Activated T-helper 17 cell treated with anti-CD3 and anti-CD28 coated beads, Interleukin-2, amount 50 U/mL, for 72 hours (primary cell): Measurements from ENCODE around the gene NTNG1. TPM values are rescaled to one million over a fixed set of nuclear protein-coding genes. Genes with fewer than 3 reads are reported as not detected.
"Not testable (repeated sequence)": the region's sequence is repeated elsewhere in the genome, so short reads cannot be mapped to it uniquely, and the experiment has no call there.

Experiments used
- ATAC-seq: fragments of 150-1000 bp; cut with Tn5 transposase; replicated peaks from 2 replicates; pipeline ENCODE4 v1.10.0; 2021; ENCODE audit warnings: mild to moderate bottlenecking, moderate library complexity
- H3K27ac Mint-ChIP-seq: one replicate; pipeline ENCODE4 v1.8.0; 2022; ENCODE audit warnings: mixed read lengths
- H3K27me3 Mint-ChIP-seq: one replicate; pipeline ENCODE4 v1.8.0; 2022; ENCODE audit warnings: mixed read lengths
- H3K36me3 Mint-ChIP-seq: one replicate; pipeline ENCODE4 v1.8.0; 2022; ENCODE audit warnings: low read depth, mild to moderate bottlenecking, mixed read lengths
- H3K4me1 Mint-ChIP-seq: one replicate; pipeline ENCODE4 v1.8.0; 2022; ENCODE audit warnings: mixed read lengths
- H3K4me3 Mint-ChIP-seq: one replicate; pipeline ENCODE4 v1.8.0; 2022; ENCODE audit warnings: mild to moderate bottlenecking, mixed read lengths
- H3K9me3 Mint-ChIP-seq: one replicate; pipeline ENCODE4 v1.8.0; 2022; ENCODE audit warnings: mixed read lengths
- total RNA-seq, 2 donors: library from RNA; stranded (reverse); gene quantifications; one replicate each; pipeline ENCODE4 v1.2.3, GENCODE V29; 2022

The NTNG1 gene
- not detected for total RNA-seq

GRCh38 chr1:107140703-107141490, at the start of gene NTNG1:
NTNG1 (plus strand) TSS chr1:107141039.
- ATAC-seq = peak; percentile 46
- Mint-ChIP-seq H3K4me3 (peak within 1 kb of the TSS; percentile 74), H3K36me3 (no peaks in the 10 kb centered on the region), H3K9me3 (no peaks in the 10 kb centered on the region), H3K27ac (no peak within 1 kb of the TSS), H3K4me1 (peaks cover 7% of the 10 kb centered on the region), H3K27me3 (peaks cover 51% of the 10 kb centered on the region)

DNA sequence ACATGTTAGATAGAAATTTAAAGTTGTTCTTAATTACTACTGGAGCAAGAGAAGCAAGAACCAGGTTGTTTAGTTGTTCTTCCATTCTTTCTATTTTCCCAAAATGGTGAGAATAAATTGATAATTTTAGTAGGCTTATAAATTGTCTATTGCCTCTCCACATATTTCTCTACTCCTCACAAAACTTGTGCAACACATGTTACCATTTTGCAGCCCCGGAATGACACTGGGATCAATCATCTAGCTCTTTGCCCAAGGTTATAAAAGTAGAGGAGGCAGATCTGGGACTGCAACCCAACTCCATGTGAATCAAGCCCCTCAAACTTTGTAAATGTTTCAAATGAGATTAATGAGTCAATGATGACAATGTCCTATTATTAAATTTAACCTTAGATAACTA, 49.4 kb upstream of the NTNG1 start:
- ATAC-seq = no peak
- Mint-ChIP-seq H3K27ac (no peak overlapping the region), H3K27me3 (peaks cover 17% of the 10 kb centered on the region), H3K4me1 (no peaks in the 10 kb centered on the region), H3K9me3 (peaks cover 5% of the 10 kb centered on the region), H3K36me3 (no peaks in the 10 kb centered on the region), H3K4me3 (no peak overlapping the region)

DNA sequence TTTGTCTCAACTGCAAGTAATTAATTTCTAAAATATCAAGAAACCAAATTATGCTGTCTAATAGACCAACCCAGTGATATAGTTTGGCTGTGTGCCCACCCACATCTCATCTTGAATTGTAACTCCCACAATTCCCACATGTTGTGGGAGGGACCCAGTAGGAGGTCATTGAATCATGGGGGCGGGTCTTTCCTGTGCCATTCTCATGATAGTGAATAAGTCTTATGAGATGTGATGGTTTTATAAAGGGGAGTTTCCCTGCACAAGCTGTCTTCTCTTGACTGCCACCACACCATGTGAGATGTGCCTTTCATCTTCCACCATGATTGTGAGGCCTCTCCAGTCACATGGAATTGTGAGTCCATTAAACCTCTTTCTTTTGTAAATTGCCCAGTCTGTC, 47.4 kb upstream of the NTNG1 start:
- H3K27ac Mint-ChIP-seq, H3K4me1 Mint-ChIP-seq, H3K36me3 Mint-ChIP-seq, H3K9me3 Mint-ChIP-seq, H3K4me3 Mint-ChIP-seq, ATAC-seq: not testable (repeated sequence)
- peaks cover 13% of the 10 kb centered on the region for H3K27me3 Mint-ChIP-seq

DNA sequence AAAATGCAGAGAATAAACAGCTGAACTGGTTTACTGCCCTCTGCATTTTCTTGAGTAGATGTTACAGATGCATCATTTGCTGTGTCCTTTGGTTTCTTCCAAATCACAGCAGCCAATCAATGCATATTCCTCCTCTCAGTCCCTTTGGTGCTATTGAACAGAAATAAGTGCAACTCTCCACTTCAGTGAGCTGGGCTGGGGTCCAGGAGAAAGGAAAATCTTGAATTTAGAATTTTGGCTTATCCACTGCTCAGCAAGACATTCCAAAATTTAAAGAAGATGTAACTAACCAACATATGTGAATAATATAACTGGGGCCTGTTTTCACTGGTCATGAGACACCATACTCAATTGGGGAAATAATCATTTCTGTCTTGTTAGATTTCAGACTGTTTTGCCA, 45.2 kb upstream of the NTNG1 start:
- no peaks in the 10 kb centered on the region for H3K9me3 Mint-ChIP-seq
- H3K4me1 Mint-ChIP-seq = no peaks in the 10 kb centered on the region
- ATAC-seq = no peak
- peaks cover 11% of the 10 kb centered on the region for H3K27me3 Mint-ChIP-seq
- no peaks in the 10 kb centered on the region for H3K36me3 Mint-ChIP-seq
- H3K4me3 Mint-ChIP-seq = no peak overlapping the region
- H3K27ac Mint-ChIP-seq = no peak overlapping the region

GRCh38 chr1:107096690-107097089, 44.1 kb upstream of the NTNG1 start:
- peaks cover 12% of the 10 kb centered on the region for H3K27me3 Mint-ChIP-seq

GRCh38 chr1:107098961-107099360, 41.9 kb upstream of the NTNG1 start:
- Mint-ChIP-seq H3K27ac (no peak overlapping the region), H3K4me3 (no peak overlapping the region), H3K4me1 (no peaks in the 10 kb centered on the region), H3K27me3 (peaks cover 8% of the 10 kb centered on the region), H3K9me3 (no peaks in the 10 kb centered on the region), H3K36me3 (no peaks in the 10 kb centered on the region)
- no peak for ATAC-seq

More at GRCh38 chr1:107096690-107097089, 44.1 kb upstream of the NTNG1 start:
- Mint-ChIP-seq H3K36me3 (no peaks in the 10 kb centered on the region), H3K4me1 (no peaks in the 10 kb centered on the region), H3K9me3 (no peaks in the 10 kb centered on the region), H3K27ac (no peak overlapping the region), H3K4me3 (no peak overlapping the region)
- ATAC-seq = no peak

DNA sequence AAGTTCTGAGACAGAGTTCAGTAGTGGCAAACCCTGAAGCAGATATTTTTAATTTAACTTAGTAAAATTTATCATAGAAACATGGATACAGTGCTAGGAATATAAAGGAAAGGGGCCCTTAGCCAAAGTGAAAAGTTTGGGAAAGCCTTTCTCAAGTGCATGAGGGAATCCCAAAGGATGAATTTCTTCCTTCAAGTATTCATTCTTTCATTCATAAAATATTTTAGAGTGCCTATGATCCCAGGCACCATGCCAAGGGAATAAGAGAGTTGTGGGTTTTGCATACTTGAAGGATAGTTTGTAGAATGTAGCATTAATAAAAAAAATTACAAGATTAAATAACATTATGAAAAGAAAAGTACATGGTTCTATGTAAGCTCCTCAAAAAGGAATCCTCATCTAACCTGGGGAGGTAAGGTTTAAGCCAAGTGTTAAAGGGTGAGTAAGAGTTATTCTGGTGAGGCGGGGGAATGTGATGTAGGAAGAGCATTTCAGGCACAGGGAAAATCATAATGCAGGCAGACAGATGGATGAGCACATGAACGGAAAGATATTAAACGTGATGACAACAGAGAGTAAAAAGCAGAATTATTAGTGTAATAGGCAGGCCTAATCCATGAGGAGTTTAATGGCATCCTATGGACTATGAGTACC, 40.4 kb upstream of the NTNG1 start:
- no peak overlapping the region for H3K27ac Mint-ChIP-seq
- H3K4me1 Mint-ChIP-seq = no peaks in the 10 kb centered on the region
- H3K9me3 Mint-ChIP-seq = no peaks in the 10 kb centered on the region
- ATAC-seq = no peak
- no peaks in the 10 kb centered on the region for H3K36me3 Mint-ChIP-seq
- peaks cover 8% of the 10 kb centered on the region for H3K27me3 Mint-ChIP-seq
- H3K4me3 Mint-ChIP-seq = no peak overlapping the region

- Mint-ChIP-seq H3K4me1 (no peaks in the 10 kb centered on the region), H3K4me3 (no peak overlapping the region), H3K27ac (no peak overlapping the region), H3K36me3 (no peaks in the 10 kb centered on the region), H3K27me3 (peaks cover 5% of the 10 kb centered on the region), H3K9me3 (no peaks in the 10 kb centered on the region)
- no peak for ATAC-seq
Observed at GRCh38 chr1:107105914-107106313, 34.9 kb upstream of the NTNG1 start.

- Mint-ChIP-seq H3K9me3 (peaks cover 3% of the 10 kb centered on the region), H3K4me1 (no peaks in the 10 kb centered on the region), H3K27me3 (peaks cover 5% of the 10 kb centered on the region), H3K36me3 (no peaks in the 10 kb centered on the region), H3K4me3 (no peak overlapping the region), H3K27ac (no peak overlapping the region)
- no peak for ATAC-seq
Observed at GRCh38 chr1:107110326-107110725, 30.5 kb upstream of the NTNG1 start.

DNA sequence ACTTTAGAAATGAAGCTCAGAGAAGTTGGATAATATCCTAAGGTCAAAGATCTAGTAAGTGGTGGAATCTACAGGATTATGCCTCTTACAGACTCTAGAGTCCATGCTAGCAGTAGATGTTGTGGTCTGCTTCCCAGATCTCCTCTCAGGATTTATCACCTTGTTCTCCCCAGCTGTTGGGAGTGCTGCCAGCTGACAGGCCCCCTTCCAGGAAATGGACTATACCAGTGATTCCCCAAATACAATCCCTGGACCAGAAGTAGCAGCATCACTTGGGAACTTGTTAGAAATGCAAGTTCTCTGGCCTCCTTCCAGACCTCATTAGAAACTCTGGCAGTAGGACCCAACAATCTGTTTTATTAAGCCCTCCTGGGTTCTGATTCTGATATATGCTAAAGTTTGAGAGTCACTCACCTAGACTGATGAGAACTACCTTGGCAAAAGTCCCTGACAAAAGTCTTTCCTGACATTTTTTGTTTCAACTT, 24.5 kb upstream of the NTNG1 start:
- Mint-ChIP-seq H3K27ac (no peak overlapping the region), H3K9me3 (peaks cover 6% of the 10 kb centered on the region), H3K27me3 (peaks cover 15% of the 10 kb centered on the region), H3K4me3 (no peak overlapping the region), H3K36me3 (no peaks in the 10 kb centered on the region), H3K4me1 (no peaks in the 10 kb centered on the region)
- ATAC-seq = no peak

- Mint-ChIP-seq H3K4me1 (no peaks in the 10 kb centered on the region), H3K4me3 (no peak overlapping the region), H3K27ac (no peak overlapping the region), H3K9me3 (no peaks in the 10 kb centered on the region), H3K36me3 (no peaks in the 10 kb centered on the region), H3K27me3 (peaks cover 12% of the 10 kb centered on the region)
- no peak for ATAC-seq
Observed at GRCh38 chr1:107122225-107122624, 18.6 kb upstream of the NTNG1 start.

DNA sequence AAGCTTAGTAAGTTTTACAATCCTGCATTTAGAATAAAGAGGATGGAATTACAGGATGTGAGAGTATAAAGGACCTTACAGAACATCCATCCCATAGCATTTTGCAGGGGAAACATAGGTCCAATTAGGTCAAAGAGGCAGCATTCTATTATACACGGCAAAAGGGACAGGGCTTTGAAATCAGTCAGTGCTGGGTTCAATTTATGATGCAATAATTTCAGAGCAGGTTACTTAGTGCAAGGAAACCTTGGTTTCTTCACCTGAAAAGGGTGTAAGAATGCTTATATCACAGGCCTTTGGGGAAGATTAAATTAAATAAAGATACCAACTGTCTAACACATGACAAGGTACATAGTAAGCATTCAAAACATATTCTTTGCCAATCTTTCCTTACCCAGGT, 17.1 kb upstream of the NTNG1 start:
- Mint-ChIP-seq H3K27ac (no peak overlapping the region), H3K4me1 (no peaks in the 10 kb centered on the region), H3K4me3 (no peak overlapping the region), H3K9me3 (no peaks in the 10 kb centered on the region), H3K27me3 (peaks cover 12% of the 10 kb centered on the region), H3K36me3 (no peaks in the 10 kb centered on the region)
- no peak for ATAC-seq

- H3K36me3 Mint-ChIP-seq = no peaks in the 10 kb centered on the region
- peaks cover 12% of the 10 kb centered on the region for H3K27me3 Mint-ChIP-seq
- H3K4me1 Mint-ChIP-seq = no peaks in the 10 kb centered on the region
- H3K27ac Mint-ChIP-seq = no peak overlapping the region
- no peaks in the 10 kb centered on the region for H3K9me3 Mint-ChIP-seq
- no peak for ATAC-seq
- no peak overlapping the region for H3K4me3 Mint-ChIP-seq
Observed at GRCh38 chr1:107124694-107125093, 16.1 kb upstream of the NTNG1 start.

- ATAC-seq = no peak
- Mint-ChIP-seq H3K27me3 (peaks cover 19% of the 10 kb centered on the region), H3K36me3 (no peaks in the 10 kb centered on the region), H3K4me1 (no peaks in the 10 kb centered on the region), H3K9me3 (no peaks in the 10 kb centered on the region), H3K27ac (no peak overlapping the region), H3K4me3 (no peak overlapping the region)
Observed at GRCh38 chr1:107132195-107132594, 8.6 kb upstream of the NTNG1 start.

GRCh38 chr1:107132780-107133179, 8.1 kb upstream of the NTNG1 start:
- H3K27ac Mint-ChIP-seq = no peak overlapping the region
- H3K4me1 Mint-ChIP-seq = no peaks in the 10 kb centered on the region
- H3K36me3 Mint-ChIP-seq = no peaks in the 10 kb centered on the region
- peaks cover 23% of the 10 kb centered on the region for H3K27me3 Mint-ChIP-seq
- no peaks in the 10 kb centered on the region for H3K9me3 Mint-ChIP-seq
- peak; percentile 21 for ATAC-seq
- no peak overlapping the region for H3K4me3 Mint-ChIP-seq
